Measurements from ENCODE around the gene GLCE. TPM values are rescaled to one million over a fixed set of nuclear protein-coding genes. Genes with fewer than 3 reads are reported as not detected.
"Not testable (repeated sequence)": the region's sequence is repeated elsewhere in the genome, so short reads cannot be mapped to it uniquely, and the experiment has no call there.

The GLCE gene
- total RNA-seq, 1 donor from 2014 or later, result 2.5 TPM

DNA sequence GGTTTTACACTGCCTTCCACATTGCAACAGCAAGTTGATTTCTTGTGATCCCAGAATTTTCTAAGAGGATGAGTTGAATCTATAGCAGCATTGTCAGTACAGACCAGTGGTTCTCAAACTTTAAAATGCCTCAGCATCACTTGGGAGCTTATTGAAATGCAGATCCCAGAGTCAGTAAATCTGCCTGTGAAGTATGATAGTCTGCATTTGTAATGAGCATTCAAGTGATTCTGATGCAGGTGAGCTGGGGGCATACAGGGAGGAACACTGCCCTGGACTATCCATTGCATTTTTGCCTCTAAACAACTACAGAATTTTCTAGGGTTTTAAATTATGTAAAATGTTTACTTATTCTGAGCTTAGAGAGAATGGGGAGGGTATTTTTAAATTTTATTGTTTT lies 110.8 kb downstream of the GLCE start:
- intact Hi-C loops (cut with micrococcal nuclease), result no loop called here

- intact Hi-C loops (cut with micrococcal nuclease), result no loop called here
Measured at GRCh38 chr15:69272139-69272538, 111.7 kb downstream of the GLCE start.

DNA sequence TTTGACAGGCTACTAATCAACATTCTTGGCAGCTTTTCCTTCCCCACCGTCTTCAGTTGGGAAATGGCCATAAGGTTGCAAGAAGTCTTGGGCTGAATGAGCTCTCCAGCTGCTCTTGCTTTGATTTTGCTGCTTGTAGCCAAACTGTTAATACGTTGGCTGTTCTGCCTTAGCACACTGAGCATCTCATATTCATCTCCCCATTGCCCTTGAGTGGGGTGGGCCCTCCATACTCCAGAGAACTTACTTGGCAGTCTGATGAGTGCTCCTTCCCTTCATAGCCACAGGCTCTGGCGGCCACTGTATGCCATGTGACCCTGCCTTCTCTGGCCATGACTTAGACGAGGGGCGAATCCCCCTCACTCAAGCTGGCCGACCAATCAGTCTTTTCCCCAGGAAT lies 112.5 kb downstream of the GLCE start:
- intact Hi-C loops (cut with micrococcal nuclease), result no loop called here

DNA sequence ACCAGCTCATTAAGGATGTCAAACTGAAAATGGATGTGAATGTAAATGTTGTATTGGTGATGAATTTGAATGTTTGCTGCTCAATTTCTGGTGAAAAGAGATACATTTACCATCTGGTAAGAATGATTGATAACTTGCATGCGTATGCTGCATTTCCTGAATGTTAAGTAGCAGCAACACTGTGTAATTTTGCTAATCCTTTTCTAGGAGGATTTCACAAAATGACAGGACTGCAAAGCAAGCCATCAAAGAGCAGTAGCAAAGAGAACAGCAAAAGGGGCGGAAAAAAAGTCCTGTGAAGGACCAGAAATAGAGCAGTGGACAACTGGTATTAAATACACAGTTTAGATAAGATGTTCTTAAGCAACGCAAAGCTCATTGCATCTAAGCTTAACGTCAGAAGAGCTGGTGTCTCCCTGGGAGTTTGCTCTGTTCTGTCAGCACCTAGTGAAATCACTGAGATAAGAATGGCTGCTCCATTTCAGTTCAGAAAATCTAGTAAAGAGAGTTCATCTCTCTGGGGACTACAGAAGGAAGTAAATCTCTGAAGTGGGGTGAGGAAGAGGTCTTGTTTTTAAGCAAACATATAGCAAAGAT lies 114.7 kb downstream of the GLCE start:
- intact Hi-C loops (cut with micrococcal nuclease), result no loop called here

- intact Hi-C loops (cut with micrococcal nuclease), result no loop called here
Measured at GRCh38 chr15:69275933-69276560, 115.6 kb downstream of the GLCE start.

GRCh38 chr15:69277316-69277715 lies 116.9 kb downstream of the GLCE start:
- intact Hi-C loops (cut with micrococcal nuclease), result no loop called here

DNA sequence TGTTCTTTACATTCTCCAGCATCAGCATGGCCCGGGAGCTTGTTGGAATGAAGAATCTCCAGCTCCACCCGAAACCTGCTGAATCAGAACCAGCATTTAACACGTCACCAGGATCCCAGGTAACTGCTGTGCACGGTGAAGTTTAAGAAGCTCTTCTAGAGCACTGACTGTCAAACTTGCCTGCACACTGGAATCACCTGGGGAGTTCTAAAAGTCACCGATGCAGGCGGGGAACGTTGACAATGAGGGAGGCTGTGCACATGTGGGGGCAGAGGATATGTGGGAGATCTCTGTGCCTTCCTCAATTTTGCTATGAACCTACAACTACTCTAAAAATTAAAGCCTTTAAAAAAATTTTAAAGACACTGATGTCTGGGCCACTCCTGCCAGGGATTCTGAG lies 119.2 kb downstream of the GLCE start:
- intact Hi-C loops (cut with micrococcal nuclease), result no loop called here

DNA sequence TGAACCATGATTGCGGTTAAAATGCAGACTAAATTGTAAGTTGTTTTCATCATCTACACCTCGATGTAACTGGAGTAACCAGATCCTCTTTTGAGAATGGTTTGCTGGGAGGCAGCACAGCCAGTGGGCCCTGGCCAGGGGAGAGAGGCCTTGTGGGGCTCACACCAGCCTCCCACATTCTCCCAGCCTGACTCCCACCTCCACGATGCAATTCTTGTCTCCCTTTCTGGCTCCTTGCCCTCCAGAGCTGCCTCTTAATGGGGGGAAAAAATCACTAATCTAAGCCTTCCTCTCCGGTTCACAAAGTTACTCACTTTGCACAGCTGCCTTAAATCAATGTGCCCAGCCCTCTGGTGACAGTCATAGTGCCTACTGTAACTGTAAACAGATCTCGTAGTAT lies 120.3 kb downstream of the GLCE start:
- intact Hi-C loops (cut with micrococcal nuclease), result no loop called here

- intact Hi-C loops (cut with micrococcal nuclease), result no loop called here
Measured at GRCh38 chr15:69282104-69282743, 121.8 kb downstream of the GLCE start.

GRCh38 chr15:69285834-69286233 lies 125.4 kb downstream of the GLCE start:
- intact Hi-C loops (cut with micrococcal nuclease), result no loop called here

- intact Hi-C loops (cut with micrococcal nuclease), result no loop called here
Measured at GRCh38 chr15:69288011-69288410, 127.6 kb downstream of the GLCE start.

DNA sequence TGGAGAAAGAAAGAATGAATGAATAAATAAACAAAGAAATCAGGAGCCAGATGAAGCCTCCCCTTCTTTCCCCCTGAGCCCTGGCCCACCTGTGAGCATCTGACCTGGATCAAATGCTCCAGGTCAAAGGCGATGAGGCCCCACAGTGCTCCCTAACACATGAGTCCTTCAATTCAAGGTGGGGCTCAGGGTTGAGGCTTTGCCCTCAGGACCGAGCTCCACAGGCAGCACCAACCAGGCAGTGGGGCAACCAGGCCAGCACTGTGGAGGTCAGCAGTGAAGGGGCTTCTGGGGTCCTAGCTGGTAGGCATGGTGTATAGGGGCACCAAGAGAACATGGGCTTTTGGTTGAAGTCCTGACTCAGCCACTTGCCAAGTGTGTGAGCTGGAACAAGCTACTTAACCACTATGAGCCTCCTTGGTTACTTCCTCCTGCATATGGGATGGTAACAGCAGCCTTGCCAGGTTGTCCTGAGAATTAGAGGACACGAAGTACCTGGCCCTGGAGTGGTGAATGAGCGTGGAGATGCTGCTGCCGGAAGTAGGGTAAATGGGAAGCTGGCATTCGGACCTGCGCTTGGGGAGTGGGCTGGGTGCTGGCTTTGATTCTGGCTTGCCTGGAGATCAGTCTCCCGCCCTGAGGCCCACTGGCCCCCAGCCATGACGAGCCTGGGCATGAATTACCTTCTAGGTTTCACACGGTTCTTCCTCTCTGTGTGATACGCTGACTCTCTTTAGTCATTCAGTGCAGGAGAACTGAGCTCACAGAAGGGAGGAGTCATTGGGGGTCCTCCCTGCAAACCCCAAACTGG lies 128.3 kb downstream of the GLCE start:
- intact Hi-C loops (cut with micrococcal nuclease), result no loop called here

DNA sequence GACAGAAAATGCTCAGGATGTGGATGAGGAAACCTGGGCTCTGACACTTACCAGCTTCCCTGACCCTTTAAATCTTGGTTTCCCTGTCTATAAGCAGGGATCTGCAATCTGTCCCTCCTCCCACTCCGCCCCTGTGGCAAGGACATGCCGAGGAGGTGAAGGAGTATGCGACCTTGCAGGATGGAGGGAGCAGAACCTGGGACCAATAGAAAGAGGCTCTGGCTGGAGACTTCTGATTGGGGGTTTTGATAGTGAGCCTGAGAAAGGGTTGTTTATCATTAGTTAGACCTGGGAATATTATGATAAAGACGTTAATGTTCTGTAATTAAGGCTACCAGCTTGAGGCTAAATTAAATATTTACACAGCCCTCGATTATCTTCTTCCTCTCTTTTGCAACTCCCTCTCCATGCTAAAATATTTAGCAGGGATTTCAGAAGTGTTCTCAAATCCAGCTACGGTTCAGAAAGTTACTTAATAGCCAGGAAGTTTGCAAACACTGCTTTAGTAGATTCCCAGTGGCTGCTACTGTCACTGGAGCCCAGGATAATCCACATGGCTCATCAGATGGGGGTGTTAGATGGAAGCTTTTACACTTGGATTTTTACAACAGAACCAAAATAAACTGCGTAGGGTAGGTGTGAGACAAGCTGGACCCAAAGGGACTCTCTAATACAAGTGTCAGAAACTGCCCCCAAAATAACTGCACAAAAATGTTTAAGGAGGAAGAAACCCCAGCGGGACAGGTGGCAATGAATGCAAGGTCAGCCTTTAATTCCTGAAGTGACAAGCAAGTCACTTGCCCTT lies 129.1 kb downstream of the GLCE start:
- intact Hi-C loops (cut with micrococcal nuclease), result no loop called here

- intact Hi-C loops (cut with micrococcal nuclease), result no loop called here
Measured at GRCh38 chr15:69290346-69291164, 130.1 kb downstream of the GLCE start.

DNA sequence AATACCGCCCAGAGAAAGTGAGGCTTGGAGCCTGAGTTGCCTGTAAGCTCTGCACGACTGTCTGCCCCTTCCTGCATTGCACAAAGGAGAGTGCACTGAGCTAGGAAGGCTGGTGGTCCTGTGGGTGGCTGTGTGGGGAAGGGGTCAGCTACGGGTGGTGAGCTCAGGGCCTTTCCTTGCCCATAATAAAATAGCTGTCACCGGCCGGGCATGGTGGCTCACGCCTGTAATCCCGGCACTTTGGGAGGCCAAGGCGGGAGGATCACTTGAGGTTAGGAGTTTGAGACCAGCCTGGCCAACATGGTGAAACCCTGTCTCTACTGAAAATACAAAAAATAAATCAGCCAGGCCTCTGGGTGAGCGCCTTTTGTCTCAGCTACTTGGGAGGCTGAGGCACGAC lies 131.2 kb downstream of the GLCE start:
- intact Hi-C loops (cut with micrococcal nuclease), result not testable (repeated sequence)

GRCh38 chr15:69292826-69293420 lies 132.5 kb downstream of the GLCE start:
- intact Hi-C loops (cut with micrococcal nuclease), result no loop called here

DNA sequence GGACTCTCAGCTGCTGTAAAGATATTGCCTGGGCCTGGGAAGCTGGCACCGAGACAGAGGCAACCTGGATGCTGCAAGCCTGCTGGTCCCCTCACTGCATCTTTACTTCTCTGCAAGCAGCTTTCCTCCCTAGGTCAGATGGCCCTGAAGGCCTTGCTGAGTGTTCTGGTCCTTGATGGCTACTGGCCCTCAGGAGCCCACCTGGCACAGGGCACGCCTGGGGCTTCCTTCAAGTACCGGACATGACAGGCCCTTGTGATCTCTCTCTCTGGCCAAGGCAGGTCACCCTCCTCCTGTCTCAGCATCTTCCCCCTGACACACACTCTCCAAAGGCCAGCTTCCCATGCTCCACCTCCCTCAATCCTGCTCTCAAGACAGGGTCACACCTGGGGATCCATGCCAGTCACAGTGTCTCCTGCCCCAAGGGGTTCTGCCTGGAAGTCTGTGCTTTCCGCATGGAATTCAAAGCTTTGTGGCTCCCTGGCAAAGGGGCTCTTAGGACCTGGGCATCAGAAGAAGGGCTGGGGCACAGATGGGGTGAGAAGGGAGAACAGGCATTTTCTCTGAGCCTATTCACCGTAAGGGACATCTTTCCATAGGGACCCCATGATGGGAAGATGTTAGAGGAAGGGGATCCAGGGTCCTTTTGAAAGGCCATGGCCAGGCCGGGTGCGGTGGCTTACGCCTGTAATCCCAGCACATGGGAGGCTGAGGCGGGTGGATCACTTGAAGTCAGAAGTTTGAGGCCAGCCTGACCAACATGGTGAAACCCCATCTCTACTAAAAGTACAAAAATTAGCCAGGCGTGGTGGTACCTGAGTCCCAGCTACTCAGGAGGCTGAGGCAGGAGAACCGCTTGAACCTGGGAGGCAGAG lies 133.5 kb downstream of the GLCE start:
- intact Hi-C loops (cut with micrococcal nuclease), result no loop called here

DNA sequence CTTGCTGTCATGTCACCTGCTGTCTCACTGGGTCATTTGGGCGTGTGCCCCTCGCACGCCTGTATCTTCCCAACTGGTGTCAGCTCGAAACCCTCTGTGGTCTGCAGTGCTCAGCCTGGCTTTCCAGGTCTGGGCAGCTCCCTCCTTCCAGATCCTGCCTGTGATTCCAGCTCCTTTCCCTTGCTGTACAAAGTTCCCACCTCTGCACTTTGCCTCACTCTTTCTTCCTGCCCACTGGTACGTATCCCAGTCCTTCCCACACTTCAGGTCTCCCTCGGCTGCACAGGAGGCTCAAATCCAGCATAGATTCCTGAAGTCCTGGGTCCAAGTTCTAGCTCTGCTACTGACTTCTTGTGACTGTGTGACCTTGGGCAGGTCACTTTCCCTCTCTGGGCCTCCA lies 136.2 kb downstream of the GLCE start:
- intact Hi-C loops (cut with micrococcal nuclease), result no loop called here
